Breast epithelium (tissue), 4 donors: Measurements from ENCODE around the gene ARHGAP11B.
"Not testable (repeated sequence)": the region's sequence is repeated elsewhere in the genome, so short reads cannot be mapped to it uniquely, and the experiment has no call there.

Source experiments
- DNase-seq, 2 donors: peaks; one replicate each; pipeline ENCODE4 v3.0.0-alpha.2; 2019; ENCODE audit warnings: low spot score in 2 of 2
- H3K27ac ChIP-seq, 2 donors: fragments of 200-600 bp; sonication (generic) in 1 of 2; one replicate each; pipeline ENCODE4 v1.5.1; 2016 to 2019; ENCODE audit warnings: mild to moderate bottlenecking in 1 of 2
- H3K27me3 ChIP-seq, 2 donors: fragments of 200-600 bp; sonication (generic) in 1 of 2; one replicate each; pipeline versions ENCODE4 v1.5.1 to v1.6.0; 2017 to 2019; ENCODE audit warnings: control low read depth in 1 of 2, mild to moderate bottlenecking in 1 of 2
- H3K36me3 ChIP-seq: fragments of 200-600 bp; one replicate; pipeline ENCODE4 v1.5.1; 2019
- H3K4me1 ChIP-seq, 2 donors: fragments of 200-600 bp; sonication (generic); one replicate each; pipeline ENCODE4 v1.5.1; 2016 to 2019; ENCODE audit warnings: control low read depth in 1 of 2
- H3K4me3 ChIP-seq, 3 donors: fragments of 200-600 bp; sonication (generic); 1 replicate in 2 of 3; 2 replicates in 1 of 3; pipeline ENCODE4 v1.5.1; 2016 to 2019; ENCODE audit warnings: mild to moderate bottlenecking in 3 of 3, moderate library complexity in 2 of 3
- H3K9me3 ChIP-seq, 2 donors: fragments of 200-600 bp; sonication (generic) in 1 of 2; one replicate each; pipeline ENCODE4 v1.5.1; 2016 to 2019; ENCODE audit warnings: control low read depth in 1 of 2
- CTCF ChIP-seq, 3 donors: fragments of 450-650 bp; IDR thresholded peaks; one replicate each; pipeline ENCODE4 v1.5.1; 2016 to 2017; ENCODE audit warnings: antibody characterized with exemption in 3 of 3, mild to moderate bottlenecking in 3 of 3, moderate library complexity in 3 of 3
- POLR2AphosphoS5 ChIP-seq, 3 donors: sonication (generic); formaldehyde crosslinking; IDR thresholded peaks; one replicate each; pipeline ENCODE4 v1.6.1; 2017; ENCODE audit warnings: antibody characterized with exemption in 3 of 3
- intact Hi-C: fragments of 100-400 bp; cut with DNase I; formaldehyde crosslinking; loops from one replicate; pipeline ENCODE4 v1.15.1; 2023; ENCODE audit warnings: low total_unique reads

ARHGAP11B gene

DNA sequence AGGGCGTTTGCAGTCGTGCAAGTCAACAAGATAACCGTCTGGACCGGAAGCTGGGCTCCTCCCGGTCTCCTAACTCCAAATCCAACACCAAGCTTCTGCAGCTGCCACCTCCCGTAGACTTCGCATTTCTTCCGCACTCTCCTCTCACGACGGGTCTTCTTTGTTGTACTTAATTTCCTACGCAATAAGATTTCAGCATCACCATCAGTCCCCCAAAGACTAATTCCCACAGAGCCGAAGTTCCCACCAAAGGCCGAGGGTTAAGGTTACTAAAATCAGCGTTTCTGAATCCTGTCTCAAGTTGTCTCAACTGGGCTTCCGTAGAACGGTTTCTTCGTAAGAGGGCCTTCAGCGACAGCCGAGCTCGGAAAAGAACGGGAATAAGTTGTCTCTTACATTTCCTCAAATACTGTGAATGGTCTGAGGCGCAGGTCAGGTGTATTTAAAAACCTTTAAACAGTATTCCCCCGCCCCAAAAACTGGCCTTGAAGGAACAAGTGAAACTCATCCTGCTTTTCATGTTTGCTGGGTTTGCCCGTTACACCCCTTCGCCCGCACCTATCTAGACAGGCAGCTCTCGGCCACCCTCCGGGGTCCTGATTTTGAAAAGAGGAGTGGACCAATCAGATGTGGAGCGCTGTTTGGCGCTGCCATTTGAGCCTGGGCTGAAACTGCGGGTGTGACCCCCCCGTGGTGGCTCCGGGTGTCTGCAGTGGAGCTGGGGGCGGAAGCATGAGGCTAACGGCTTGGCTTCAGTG is at the start of gene ARHGAP11B:
Gene ARHGAP11B (plus strand): TSS at position 693 of the 758 bp plus-strand sequence.
- H3K36me3 ChIP-seq, intact Hi-C loops: not testable (repeated sequence)
- TF ChIP-seq POLR2AphosphoS5 (IDR thresholded peaks at IDR 0.05) = peak in 1 of 3 donors; percentile 62

DNA sequence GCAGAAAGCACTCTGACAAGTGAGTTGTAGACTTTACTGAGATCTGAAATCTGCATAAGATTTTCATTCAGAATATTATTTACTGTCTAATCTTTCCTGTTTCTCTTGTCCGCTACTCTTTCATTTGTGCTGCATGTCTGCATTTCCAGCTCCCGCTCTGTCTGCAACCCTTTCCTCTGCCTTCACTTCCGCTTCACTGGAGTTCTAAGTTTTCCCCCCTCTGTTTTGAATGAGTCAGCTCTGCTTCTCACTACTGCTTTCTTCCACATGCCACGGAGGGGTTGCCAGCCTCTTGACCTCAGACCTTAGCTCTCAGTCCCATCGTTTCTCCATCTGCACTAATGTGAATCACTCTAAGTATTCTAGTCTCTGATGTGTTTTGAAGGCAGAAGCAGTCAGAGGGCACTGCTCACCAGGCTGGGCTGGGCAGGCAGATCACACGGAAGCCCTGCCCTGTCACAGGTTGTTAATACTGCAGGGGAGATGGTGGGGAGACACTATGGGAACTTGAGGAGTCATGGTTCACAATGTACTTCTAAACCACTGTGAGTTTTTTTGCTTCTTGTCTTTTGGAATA is 46.4 kb upstream of the ARHGAP11B start:
- H3K4me1 ChIP-seq, H3K27me3 ChIP-seq, H3K36me3 ChIP-seq, H3K9me3 ChIP-seq, DNase-seq, H3K27ac ChIP-seq, intact Hi-C loops, H3K4me3 ChIP-seq: not testable (repeated sequence)

More for the DNA sequence above, at the start of gene ARHGAP11B:
- H3K9me3 ChIP-seq, H3K27me3 ChIP-seq, H3K4me1 ChIP-seq: not testable (repeated sequence)
- peak within 1 kb of the TSS; percentile 49 to 80 (median 60) for H3K4me3 ChIP-seq
- H3K27ac ChIP-seq = peak within 1 kb of the TSS; percentile 86 to 90
- DNase-seq = peak; percentile 76 to 87

- H3K27me3 ChIP-seq, H3K4me3 ChIP-seq, intact Hi-C loops, H3K27ac ChIP-seq, H3K9me3 ChIP-seq, H3K4me1 ChIP-seq, DNase-seq, H3K36me3 ChIP-seq: not testable (repeated sequence)
Observed at GRCh38 chr15:30580716-30581115, 45.2 kb upstream of the ARHGAP11B start.

GRCh38 chr15:30598953-30599352 is 27.0 kb upstream of the ARHGAP11B start:
- not testable (repeated sequence) for DNase-seq, H3K27me3 ChIP-seq

GRCh38 chr15:30603796-30604195 is 22.1 kb upstream of the ARHGAP11B start, which contains the start of gene GOLGA8H:
Gene GOLGA8H (plus strand): TSS chr15:30604028. CDS start chr15:30604126, 98 bp downstream.
- DNase-seq, H3K4me1 ChIP-seq, H3K4me3 ChIP-seq, H3K27ac ChIP-seq, H3K9me3 ChIP-seq, H3K27me3 ChIP-seq, intact Hi-C loops, H3K36me3 ChIP-seq: not testable (repeated sequence)

More at GRCh38 chr15:30598953-30599352, 27.0 kb upstream of the ARHGAP11B start:
- TF ChIP-seq CTCF (IDR thresholded peaks at IDR 0.05) = peak in 1 of 3 donors; percentile 11
- intact Hi-C loops, H3K9me3 ChIP-seq, H3K4me1 ChIP-seq, H3K27ac ChIP-seq, H3K4me3 ChIP-seq, H3K36me3 ChIP-seq: not testable (repeated sequence)

GRCh38 chr15:30612271-30612670 is 13.7 kb upstream of the ARHGAP11B start:
- H3K4me3 ChIP-seq, H3K27ac ChIP-seq, H3K9me3 ChIP-seq, H3K4me1 ChIP-seq, H3K27me3 ChIP-seq, H3K36me3 ChIP-seq, DNase-seq, intact Hi-C loops: not testable (repeated sequence)

DNA sequence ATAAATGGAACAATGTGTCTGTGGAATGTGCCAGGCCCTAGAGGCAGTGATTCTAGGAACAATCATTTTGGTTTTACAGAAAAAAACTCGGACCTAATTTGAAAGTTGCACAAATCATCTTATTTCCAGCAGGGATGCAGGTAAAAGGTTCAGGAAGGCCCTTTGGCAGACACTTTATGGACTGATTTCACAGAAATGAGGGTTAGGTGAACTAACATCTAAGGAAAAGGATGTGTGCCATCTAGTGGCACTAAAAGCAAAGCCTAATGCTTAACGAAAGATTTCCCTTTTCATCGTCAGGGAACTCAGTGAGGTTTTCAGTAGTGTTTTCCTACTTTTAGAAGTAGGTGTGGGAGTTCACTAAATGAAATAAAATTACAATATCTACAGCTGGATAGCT is 4.6 kb upstream of the ARHGAP11B start:
- H3K27me3 ChIP-seq, intact Hi-C loops, H3K4me3 ChIP-seq, H3K4me1 ChIP-seq, H3K9me3 ChIP-seq, DNase-seq, H3K27ac ChIP-seq, H3K36me3 ChIP-seq: not testable (repeated sequence)

DNA sequence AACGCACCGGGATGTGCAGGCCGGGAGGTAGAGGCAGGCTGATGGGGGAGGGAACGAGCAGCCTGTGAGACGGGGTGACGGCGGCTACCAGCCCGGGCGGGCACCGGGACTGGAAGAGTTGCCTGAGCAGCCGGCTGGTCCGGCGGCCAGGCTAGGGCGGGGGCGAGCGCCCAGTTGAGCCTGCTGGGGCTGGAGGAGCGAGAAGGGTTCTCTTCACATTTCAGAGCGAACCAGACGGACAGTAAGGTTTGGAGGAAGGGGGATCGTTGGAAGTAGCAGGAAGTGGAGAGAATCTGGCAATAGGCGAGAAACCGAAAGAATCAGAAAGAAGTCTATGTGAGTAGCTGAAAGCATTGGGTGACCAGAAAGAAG is 252 bp downstream of the ARHGAP11B start:
- H3K9me3 ChIP-seq, H3K36me3 ChIP-seq, H3K27me3 ChIP-seq, intact Hi-C loops, DNase-seq, H3K4me1 ChIP-seq: not testable (repeated sequence)
- H3K4me3 ChIP-seq = peak overlapping the region; percentile 49 to 80 (median 60)
- peak overlapping the region; percentile 86 to 90 for H3K27ac ChIP-seq

GRCh38 chr15:30626632-30627031 is 704 bp downstream of the ARHGAP11B start:
- H3K36me3 ChIP-seq, H3K27ac ChIP-seq, intact Hi-C loops, H3K4me1 ChIP-seq, DNase-seq, H3K9me3 ChIP-seq, H3K27me3 ChIP-seq: not testable (repeated sequence)
- peak overlapping the region; percentile 49 to 80 (median 60) for H3K4me3 ChIP-seq
